Activated CD8-positive, alpha-beta memory T cell treated with anti-CD3 and anti-CD28 coated beads, Interleukin-2, amount 10 ng/mL, durations not matched to agents 7 days and 5 days (primary cell): ENCODE data around the gene ADCY1. TPM values are rescaled to one million over a fixed set of nuclear protein-coding genes. Genes with fewer than 3 reads are reported as not detected.
"Not testable (repeated sequence)": the region's sequence is repeated elsewhere in the genome, so short reads cannot be mapped to it uniquely, and the experiment has no call there.

Experiments
- ATAC-seq: fragments of 150-1000 bp; cut with Tn5 transposase; one replicate; pipeline ENCODE4 v1.10.0; 2021; ENCODE audit warnings: moderate library complexity
- CTCF ChIA-PET: fragments of 350-600 bp; sonication (Branson Sonifier 250); formaldehyde crosslinking; loops from one replicate; lab custom pipeline; 2021; ENCODE audit warnings: antibody characterized with exemption; lab: Charles Lee
- DNase-seq: peaks from one replicate; pipeline ENCODE4 v3.0.0-alpha.2; 2020
- H3K27ac Mint-ChIP-seq: one replicate; pipeline ENCODE4 v1.8.0; 2021; ENCODE audit warnings: mild to moderate bottlenecking, mixed read lengths
- H3K27me3 Mint-ChIP-seq: one replicate; pipeline ENCODE4 v1.8.0; 2021; ENCODE audit warnings: mixed read lengths
- H3K36me3 Mint-ChIP-seq: one replicate; pipeline ENCODE4 v1.8.0; 2021; ENCODE audit warnings: mild to moderate bottlenecking, mixed read lengths
- H3K4me1 Mint-ChIP-seq: one replicate; pipeline ENCODE4 v1.8.0; 2021; ENCODE audit warnings: mixed read lengths
- H3K4me3 Mint-ChIP-seq: one replicate; pipeline ENCODE4 v1.8.0; 2021; ENCODE audit warnings: mild to moderate bottlenecking, moderate library complexity, mixed read lengths
- H3K9me3 Mint-ChIP-seq: one replicate; pipeline ENCODE4 v1.8.0; 2022; ENCODE audit warnings: low read depth, mixed read lengths
- total RNA-seq, 2 experiments: library from RNA; stranded (reverse); gene quantifications; one replicate each; pipeline ENCODE4 v1.2.3, GENCODE V29; 2021

Gene ADCY1
- 1 to 10 TPM; 1.3 to 6.7 TPM for total RNA-seq

- Mint-ChIP-seq H3K27me3 (peaks cover 59% of the 10 kb centered on the region), H3K9me3 (no peaks in the 10 kb centered on the region), H3K4me3 (peak within 1 kb of the TSS; percentile 48), H3K27ac (no peak within 1 kb of the TSS), H3K36me3 (no peaks in the 10 kb centered on the region), H3K4me1 (peaks cover 6% of the 10 kb centered on the region)
- ATAC-seq (peak; percentile 49), DNase-seq (no peak)
- CTCF ChIA-PET: no interaction called here
Observed at GRCh38 chr7:45573661-45574415, at the start of gene ADCY1. TSS of gene ADCY1 (plus strand) at chr7:45574368. CDS start at chr7:45574544, 176 bp downstream.

DNA sequence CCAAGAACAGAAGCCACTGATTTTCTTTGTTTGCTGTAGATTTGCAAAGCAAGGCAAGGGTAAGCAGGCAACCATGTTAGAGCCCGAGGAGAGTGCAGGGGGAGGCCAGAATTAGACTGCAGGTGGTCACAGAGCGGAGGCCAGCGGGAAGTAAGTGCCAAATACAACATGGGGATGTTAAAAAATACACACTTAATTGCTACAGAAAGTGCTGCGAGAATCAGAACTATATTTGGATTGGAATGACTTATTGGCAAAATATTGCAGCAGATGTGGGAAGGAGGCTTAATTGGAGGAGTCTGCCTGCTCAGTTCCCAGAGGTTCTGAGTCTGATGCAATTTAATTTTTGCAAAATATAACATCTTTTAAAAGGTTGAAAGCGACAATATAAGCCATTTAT lies 49.7 kb upstream of the ADCY1 start:
- no peak for ATAC-seq

DNA sequence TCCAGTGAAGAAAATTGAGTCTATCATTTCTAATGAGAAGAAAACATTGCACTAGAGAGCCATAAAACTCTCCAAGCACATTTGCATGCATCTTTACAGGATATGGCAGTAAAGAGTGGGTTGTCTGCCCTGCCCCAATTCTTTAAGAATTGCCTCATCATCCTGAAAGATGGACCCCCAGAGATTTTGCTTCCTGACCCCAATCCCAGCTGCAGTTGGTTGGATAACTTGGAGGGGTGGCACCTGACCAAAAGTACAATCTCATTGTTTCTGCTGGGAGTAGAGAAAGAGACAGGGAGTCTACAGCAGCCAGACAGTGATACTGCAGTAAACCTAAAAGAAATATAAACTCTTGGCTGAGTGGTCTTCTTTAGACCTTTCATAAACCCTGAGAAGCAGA lies 49.1 kb upstream of the ADCY1 start:
- H3K9me3 Mint-ChIP-seq: no peaks in the 10 kb centered on the region
- CTCF ChIA-PET: no interaction called here
- no peak overlapping the region for H3K27ac Mint-ChIP-seq
- DNase-seq (no peak), ATAC-seq (no peak)
- H3K36me3 Mint-ChIP-seq: no peaks in the 10 kb centered on the region
- no peak overlapping the region for H3K4me3 Mint-ChIP-seq
- peaks cover 2% of the 10 kb centered on the region for H3K4me1 Mint-ChIP-seq
- peaks cover 3% of the 10 kb centered on the region for H3K27me3 Mint-ChIP-seq

More for the DNA sequence above, 49.7 kb upstream of the ADCY1 start:
- H3K27ac Mint-ChIP-seq: no peak overlapping the region
- no peaks in the 10 kb centered on the region for H3K36me3 Mint-ChIP-seq
- no peaks in the 10 kb centered on the region for H3K9me3 Mint-ChIP-seq
- H3K4me3 Mint-ChIP-seq: no peak overlapping the region
- CTCF ChIA-PET: no interaction called here
- H3K27me3 Mint-ChIP-seq: peaks cover 3% of the 10 kb centered on the region
- no peak for DNase-seq
- H3K4me1 Mint-ChIP-seq: peaks cover 2% of the 10 kb centered on the region

DNA sequence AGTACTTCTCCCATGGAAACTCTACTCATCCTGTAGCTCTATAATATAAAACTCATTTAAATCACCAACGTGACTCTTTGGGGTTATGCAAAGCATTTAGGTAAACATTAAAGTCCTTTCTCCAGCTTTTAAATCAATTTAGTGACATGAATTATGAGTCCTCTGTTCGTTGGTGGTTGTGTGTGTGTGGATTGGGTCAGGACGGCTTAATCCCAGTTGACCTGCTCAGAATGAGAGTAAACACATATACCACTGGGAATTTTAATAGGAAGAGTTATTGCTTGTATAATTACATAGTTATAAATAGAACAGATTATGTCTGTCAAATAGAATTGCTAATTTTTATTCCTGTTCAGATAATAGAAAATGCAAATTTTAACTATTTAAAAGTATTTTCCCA lies 30.7 kb upstream of the ADCY1 start:
- Mint-ChIP-seq H3K9me3 (peaks cover 10% of the 10 kb centered on the region), H3K36me3 (peaks cover 4% of the 10 kb centered on the region), H3K27me3 (peaks cover 8% of the 10 kb centered on the region), H3K4me3 (no peak overlapping the region), H3K27ac (no peak overlapping the region), H3K4me1 (peaks cover 3% of the 10 kb centered on the region)
- ATAC-seq (no peak), DNase-seq (no peak)
- CTCF ChIA-PET: no interaction called here

DNA sequence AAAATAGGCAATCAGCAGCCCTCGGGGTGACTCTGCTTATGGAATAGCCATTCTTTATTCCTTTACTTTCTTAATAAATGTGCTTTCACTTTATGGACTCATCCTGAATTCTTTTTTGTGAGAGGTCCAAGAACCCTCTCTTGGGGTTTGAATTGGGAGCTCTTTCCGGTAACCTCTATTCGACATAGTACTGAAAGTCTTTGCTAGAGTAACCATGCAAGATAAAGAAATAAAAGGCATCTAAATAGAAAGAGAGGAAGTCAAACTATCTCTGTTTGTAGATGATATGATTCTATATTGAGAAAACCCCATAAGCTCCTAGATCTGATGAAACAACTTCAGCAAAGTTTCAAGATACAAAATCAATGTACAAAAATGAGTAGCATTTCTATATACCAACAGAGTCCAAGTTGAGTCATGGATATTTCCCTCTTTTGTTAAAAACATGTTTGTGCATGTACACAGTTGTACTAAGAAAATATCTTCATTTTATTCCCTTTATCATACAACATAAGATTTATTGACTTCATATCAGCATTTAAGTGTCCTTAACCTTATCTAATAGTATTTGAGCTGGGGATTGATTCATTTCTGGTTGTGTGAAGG lies 29.0 kb upstream of the ADCY1 start:
- H3K4me3 Mint-ChIP-seq, DNase-seq, H3K27me3 Mint-ChIP-seq, CTCF ChIA-PET, H3K9me3 Mint-ChIP-seq, ATAC-seq, H3K27ac Mint-ChIP-seq, H3K36me3 Mint-ChIP-seq, H3K4me1 Mint-ChIP-seq: not testable (repeated sequence)

- CTCF ChIA-PET, DNase-seq, H3K27ac Mint-ChIP-seq, H3K27me3 Mint-ChIP-seq, H3K4me1 Mint-ChIP-seq, H3K4me3 Mint-ChIP-seq, H3K9me3 Mint-ChIP-seq, H3K36me3 Mint-ChIP-seq: not testable (repeated sequence)
- peak; percentile 30 for ATAC-seq
Observed at GRCh38 chr7:45548917-45549316, 25.3 kb upstream of the ADCY1 start.

- H3K27me3 Mint-ChIP-seq: peaks cover 3% of the 10 kb centered on the region
- H3K36me3 Mint-ChIP-seq: no peaks in the 10 kb centered on the region
- CTCF ChIA-PET: no interaction called here
- no peaks in the 10 kb centered on the region for H3K4me1 Mint-ChIP-seq
- ATAC-seq (no peak), DNase-seq (peak; percentile 0)
- H3K27ac Mint-ChIP-seq: no peak overlapping the region
- H3K9me3 Mint-ChIP-seq: peaks cover 4% of the 10 kb centered on the region
- no peak overlapping the region for H3K4me3 Mint-ChIP-seq
Observed at GRCh38 chr7:45563401-45563800, 10.8 kb upstream of the ADCY1 start.

DNA sequence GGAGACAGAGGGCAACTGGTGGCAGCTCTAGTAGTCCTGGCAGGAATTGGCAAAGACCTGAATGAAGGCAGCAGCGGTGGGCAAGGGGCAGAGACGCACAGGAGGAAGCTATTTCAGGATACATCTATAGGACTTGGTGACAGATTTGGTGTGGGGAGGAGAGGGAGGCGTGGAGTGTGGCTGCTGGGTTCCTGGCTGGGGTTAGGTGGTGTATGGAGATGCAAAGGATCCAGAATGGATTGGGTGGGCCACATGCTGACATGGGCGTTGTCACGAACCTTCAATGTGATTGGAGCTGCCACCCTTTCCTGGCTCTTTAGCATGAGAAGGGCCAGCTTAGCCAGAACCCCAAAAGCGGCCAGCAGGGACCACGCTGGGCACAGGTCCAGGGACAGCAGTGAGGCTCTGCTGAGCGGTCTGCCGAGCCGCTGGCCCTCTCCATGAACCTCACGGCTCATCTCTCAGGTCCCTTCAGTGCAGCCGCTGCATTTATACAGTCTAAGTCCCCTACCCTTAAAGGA lies 10.2 kb upstream of the ADCY1 start:
- Mint-ChIP-seq H3K27me3 (peaks cover 3% of the 10 kb centered on the region), H3K27ac (no peak overlapping the region), H3K4me1 (no peaks in the 10 kb centered on the region), H3K9me3 (peaks cover 4% of the 10 kb centered on the region), H3K4me3 (no peak overlapping the region), H3K36me3 (no peaks in the 10 kb centered on the region)
- no peak for DNase-seq
- CTCF ChIA-PET: no interaction called here
- ATAC-seq: no peak

DNA sequence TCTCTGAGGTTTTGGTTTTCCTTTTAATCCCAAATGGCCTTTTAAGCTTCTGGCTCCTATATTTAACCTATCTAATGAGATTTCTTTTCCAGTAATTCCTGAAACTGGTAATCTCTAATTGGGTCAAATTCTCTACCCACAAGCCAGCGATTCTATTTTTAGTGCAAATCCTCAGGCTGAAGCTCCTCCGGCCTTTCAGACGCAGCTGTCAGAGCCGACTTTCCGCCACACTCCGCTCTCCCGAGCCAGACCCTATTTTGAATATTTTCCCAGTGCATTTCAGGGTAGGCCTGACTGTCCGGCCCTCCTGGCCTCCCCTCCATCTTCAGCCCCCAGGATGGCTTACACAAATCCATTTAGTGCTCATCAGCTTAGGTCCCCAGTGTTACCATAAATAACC lies 9.7 kb upstream of the ADCY1 start:
- no peaks in the 10 kb centered on the region for H3K4me1 Mint-ChIP-seq
- CTCF ChIA-PET: no interaction called here
- no peaks in the 10 kb centered on the region for H3K36me3 Mint-ChIP-seq
- peaks cover 4% of the 10 kb centered on the region for H3K27me3 Mint-ChIP-seq
- ATAC-seq: no peak
- no peak overlapping the region for H3K27ac Mint-ChIP-seq
- H3K9me3 Mint-ChIP-seq: peaks cover 4% of the 10 kb centered on the region
- no peak for DNase-seq
- no peak overlapping the region for H3K4me3 Mint-ChIP-seq

- H3K9me3 Mint-ChIP-seq: peaks cover 4% of the 10 kb centered on the region
- H3K4me1 Mint-ChIP-seq: no peaks in the 10 kb centered on the region
- H3K27me3 Mint-ChIP-seq: peaks cover 8% of the 10 kb centered on the region
- ATAC-seq (no peak), DNase-seq (no peak)
- H3K4me3 Mint-ChIP-seq: no peak overlapping the region
- no peak overlapping the region for H3K27ac Mint-ChIP-seq
- H3K36me3 Mint-ChIP-seq: no peaks in the 10 kb centered on the region
- CTCF ChIA-PET: no interaction called here
Observed at GRCh38 chr7:45564886-45565455, 9.2 kb upstream of the ADCY1 start.

DNA sequence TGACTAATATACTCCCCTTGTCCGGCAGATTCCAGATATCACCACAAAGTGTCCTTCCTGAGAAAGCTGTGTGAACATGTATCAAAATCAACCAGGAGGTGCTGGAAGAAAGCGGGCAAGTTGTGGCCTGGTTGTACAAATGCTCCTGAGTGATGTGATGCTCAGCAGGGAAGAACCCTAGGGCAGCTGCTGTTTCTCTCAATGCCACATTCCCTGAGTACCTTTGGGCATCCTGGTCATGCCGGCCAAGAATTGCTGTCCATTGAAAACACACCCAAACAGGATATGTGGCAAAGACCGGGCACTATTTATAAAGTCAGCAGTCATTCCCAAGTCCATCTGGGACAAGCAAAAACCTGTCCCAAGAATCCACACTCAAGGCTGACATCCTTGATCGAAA lies 7.8 kb upstream of the ADCY1 start:
- H3K27ac Mint-ChIP-seq: no peak overlapping the region
- no peak for ATAC-seq
- H3K4me3 Mint-ChIP-seq: no peak overlapping the region
- DNase-seq: no peak
- H3K27me3 Mint-ChIP-seq: peaks cover 18% of the 10 kb centered on the region
- CTCF ChIA-PET: no interaction called here
- no peaks in the 10 kb centered on the region for H3K36me3 Mint-ChIP-seq
- H3K9me3 Mint-ChIP-seq: no peaks in the 10 kb centered on the region
- no peaks in the 10 kb centered on the region for H3K4me1 Mint-ChIP-seq

DNA sequence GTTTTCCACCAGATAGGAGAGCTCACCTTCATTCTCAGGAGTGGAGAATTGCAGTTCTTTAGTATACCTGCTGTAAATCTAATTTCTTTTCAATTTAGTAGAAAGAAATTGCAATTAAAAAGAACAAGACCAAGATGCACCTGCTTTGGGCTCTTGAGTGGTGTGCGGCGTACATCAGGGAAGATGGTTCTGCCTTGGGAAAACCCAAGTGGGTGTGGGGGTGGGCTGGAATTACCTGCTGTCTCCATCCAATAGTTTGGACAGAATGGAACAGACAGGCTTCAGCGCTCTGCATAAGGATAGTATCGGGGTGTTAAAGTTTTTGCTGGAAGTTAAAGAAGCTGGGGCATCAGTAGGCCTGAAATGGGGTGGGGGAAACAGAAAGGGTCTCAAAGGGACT lies 7.2 kb upstream of the ADCY1 start:
- CTCF ChIA-PET: no interaction called here
- DNase-seq (no peak), ATAC-seq (no peak)
- Mint-ChIP-seq H3K9me3 (no peaks in the 10 kb centered on the region), H3K4me3 (no peak overlapping the region), H3K36me3 (no peaks in the 10 kb centered on the region), H3K27me3 (peaks cover 23% of the 10 kb centered on the region), H3K27ac (no peak overlapping the region), H3K4me1 (no peaks in the 10 kb centered on the region)

DNA sequence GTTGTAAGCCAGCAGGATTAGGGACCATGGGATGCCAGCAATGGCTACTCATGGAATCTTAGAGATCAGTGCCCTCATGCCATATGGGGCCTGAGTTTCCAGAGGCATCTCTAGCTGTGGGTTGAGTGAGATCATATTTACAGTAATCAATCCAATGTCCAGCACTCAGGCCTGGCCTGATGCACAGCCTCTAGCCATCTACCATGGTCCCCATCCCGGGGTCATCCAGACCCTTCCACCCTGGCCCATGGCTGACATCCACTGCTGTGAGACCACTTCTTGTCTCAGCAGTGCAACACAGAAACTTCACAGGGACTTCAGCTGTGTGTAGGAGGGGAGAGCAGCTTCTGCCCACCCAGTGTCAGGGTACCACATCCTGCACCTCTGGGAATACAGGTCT lies 6.5 kb upstream of the ADCY1 start:
- H3K9me3 Mint-ChIP-seq: no peaks in the 10 kb centered on the region
- H3K36me3 Mint-ChIP-seq: no peaks in the 10 kb centered on the region
- no peaks in the 10 kb centered on the region for H3K4me1 Mint-ChIP-seq
- no peak overlapping the region for H3K4me3 Mint-ChIP-seq
- DNase-seq (no peak), ATAC-seq (no peak)
- CTCF ChIA-PET: no interaction called here
- peaks cover 30% of the 10 kb centered on the region for H3K27me3 Mint-ChIP-seq
- H3K27ac Mint-ChIP-seq: no peak overlapping the region
